Loucy (cell line): Measurements from ENCODE around the gene MS4A6A.

Experiments used
- EZH2phosphoT487 ChIP-seq: fragments of 200-600 bp; IDR thresholded peaks from 2 replicates; pipeline ENCODE4 v1.6.1; 2018; ENCODE audit warnings: antibody characterized with exemption, mild to moderate bottlenecking, moderate library complexity, borderline replicate concordance
- TF ChIP-seq, protein P1 (sequence below): fragments of 200-600 bp; sonication (generic); conservative IDR thresholded peaks from 2 replicates; pipeline ENCODE4 v1.5.1; 2014; ENCODE audit warnings: mild to moderate bottlenecking, antibody characterized with exemption, low read length

DNA sequence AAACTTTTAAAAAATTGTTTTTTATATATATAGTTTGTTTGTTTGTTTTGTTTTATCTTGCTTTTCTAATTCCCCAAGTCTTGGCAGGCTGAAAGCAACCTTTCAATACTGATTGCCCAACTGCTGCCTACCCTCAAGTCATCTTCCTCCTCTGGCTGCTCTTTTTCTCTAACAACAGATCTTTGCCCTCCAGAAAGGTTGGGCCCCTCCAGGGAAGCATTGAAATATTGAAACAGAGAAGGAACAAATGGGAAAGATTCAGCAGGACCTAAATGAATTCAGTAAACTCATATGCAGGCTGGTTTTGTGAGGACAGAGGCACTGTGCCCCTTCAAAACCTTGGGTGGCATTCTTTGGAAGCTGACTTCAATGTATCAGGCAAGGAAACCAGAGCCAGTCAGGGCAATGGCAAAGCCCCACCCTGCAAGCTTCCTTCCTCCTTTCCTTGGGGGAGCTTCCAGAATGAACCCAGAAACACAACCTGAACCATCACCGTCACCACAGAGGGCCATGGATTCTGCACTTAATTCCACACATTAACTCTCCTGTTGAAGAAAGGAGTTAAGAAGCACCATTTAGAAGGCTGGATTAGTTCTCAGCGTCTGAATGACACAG, 815 bp upstream of the MS4A6A start:
- TF ChIP-seq, protein P1, sequence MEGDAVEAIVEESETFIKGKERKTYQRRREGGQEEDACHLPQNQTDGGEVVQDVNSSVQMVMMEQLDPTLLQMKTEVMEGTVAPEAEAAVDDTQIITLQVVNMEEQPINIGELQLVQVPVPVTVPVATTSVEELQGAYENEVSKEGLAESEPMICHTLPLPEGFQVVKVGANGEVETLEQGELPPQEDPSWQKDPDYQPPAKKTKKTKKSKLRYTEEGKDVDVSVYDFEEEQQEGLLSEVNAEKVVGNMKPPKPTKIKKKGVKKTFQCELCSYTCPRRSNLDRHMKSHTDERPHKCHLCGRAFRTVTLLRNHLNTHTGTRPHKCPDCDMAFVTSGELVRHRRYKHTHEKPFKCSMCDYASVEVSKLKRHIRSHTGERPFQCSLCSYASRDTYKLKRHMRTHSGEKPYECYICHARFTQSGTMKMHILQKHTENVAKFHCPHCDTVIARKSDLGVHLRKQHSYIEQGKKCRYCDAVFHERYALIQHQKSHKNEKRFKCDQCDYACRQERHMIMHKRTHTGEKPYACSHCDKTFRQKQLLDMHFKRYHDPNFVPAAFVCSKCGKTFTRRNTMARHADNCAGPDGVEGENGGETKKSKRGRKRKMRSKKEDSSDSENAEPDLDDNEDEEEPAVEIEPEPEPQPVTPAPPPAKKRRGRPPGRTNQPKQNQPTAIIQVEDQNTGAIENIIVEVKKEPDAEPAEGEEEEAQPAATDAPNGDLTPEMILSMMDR = no peak
- no peak for TF ChIP-seq EZH2phosphoT487
